Measurements from ENCODE around the gene CACHD1.

The CACHD1 gene

DNA sequence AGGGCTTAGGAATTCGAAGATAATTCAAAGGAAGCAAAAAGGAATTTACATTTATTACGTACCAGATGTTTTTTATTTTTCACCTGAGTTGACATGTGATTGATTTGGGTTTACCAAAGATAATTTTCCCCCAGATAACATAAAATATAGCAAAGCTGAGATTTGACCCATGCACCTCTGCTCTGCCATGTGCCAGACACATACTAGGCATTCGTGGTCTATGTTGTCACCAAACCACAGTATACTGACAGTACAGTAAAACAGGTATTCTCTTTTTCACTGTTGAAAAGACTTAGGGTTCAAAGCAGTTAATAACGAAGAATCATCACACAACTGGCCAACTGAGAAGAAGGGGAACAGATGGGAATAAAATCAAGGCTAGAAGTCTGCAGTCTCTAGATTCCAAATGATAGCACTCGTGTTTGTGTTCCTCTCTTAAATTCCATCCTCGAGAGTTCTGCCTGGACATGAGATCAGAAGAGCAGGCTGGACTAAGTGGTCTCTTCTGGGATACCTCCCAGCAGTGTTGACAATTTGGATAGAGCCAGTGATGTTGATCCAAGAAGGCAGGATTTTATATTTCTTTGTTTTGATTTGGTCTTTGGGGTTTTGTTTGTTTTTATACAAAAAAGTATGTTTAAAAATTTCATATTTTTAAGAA lies 189.7 kb downstream of the CACHD1 start:
- DNase-seq (ENCODE audit: low read depth) = no peak

GRCh38 chr1:64663668-64664067 lies 193.7 kb downstream of the CACHD1 start:
- no peak for DNase-seq (ENCODE audit: low read depth)

DNA sequence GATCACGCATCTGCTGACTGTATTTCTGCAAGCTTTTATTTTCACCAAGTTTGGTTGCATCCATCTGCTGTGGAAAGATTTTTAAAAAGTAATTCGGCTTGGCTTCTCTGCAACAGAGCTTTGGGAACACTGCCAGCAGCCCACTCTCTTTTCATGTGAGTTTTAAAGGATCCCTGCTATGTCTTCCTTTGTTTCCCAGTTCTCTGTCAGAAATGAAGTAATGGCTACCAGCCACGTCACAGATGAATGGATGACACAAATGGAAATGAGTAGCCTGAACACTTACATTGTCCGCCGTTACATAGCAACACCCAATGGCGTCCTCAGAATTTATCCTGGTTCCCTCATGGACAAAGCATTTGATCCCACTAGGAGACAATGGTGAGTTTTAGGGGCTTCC lies 194.4 kb downstream of the CACHD1 start:
- no peak for DNase-seq (ENCODE audit: low read depth)

GRCh38 chr1:64669098-64669675 lies 199.3 kb downstream of the CACHD1 start:
- no peak for DNase-seq (ENCODE audit: low read depth)

- no peak for DNase-seq (ENCODE audit: low read depth)
Measured at GRCh38 chr1:64675718-64676345, 205.9 kb downstream of the CACHD1 start.

- DNase-seq (ENCODE audit: low read depth) = no peak
Measured at GRCh38 chr1:64676386-64676785, 206.5 kb downstream of the CACHD1 start.

DNA sequence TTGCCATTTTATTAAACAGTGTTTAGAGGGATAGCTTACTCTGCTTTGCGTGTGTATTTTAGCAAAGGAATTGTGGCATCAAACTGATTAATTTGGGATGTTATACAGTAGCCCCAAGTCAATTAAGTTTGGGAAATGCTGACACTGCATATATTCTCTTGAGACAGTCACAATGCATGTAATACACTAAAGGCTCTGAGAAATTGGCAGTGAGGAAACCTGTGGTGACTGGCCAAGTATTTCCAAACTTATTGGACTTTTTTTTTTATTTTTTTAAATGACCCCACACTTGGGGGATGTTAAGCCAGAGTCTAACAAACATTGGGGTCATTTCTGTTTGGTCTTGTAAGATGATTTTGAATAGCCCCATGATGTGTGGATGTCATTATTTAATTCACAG lies 207.6 kb downstream of the CACHD1 start:
- no peak for DNase-seq (ENCODE audit: low read depth)

DNA sequence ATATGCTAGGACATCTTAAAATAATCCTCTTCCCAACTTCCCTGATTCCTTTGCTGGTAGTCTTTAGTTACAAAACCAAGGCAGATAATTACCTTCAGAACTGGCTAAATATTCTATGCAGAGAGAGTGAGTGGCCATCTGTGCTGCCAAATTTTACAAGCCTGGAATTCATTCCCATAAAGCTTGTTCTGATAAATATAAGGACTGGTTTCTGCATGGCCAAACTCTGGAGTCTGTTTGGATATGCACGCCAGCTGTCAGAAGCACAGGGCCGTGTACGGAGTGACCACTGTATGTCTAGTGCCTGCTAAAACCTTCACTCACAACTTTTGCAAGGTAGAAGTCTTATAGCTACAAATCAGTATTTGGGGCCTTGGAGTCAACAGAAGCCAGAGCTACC lies 208.4 kb downstream of the CACHD1 start:
- DNase-seq (ENCODE audit: low read depth) = no peak

GRCh38 chr1:64679177-64679576 lies 209.2 kb downstream of the CACHD1 start:
- DNase-seq (ENCODE audit: low read depth) = no peak

- DNase-seq (ENCODE audit: low read depth) = no peak
Measured at GRCh38 chr1:64680599-64680998, 210.7 kb downstream of the CACHD1 start.

- no peak for DNase-seq (ENCODE audit: low read depth)
Measured at GRCh38 chr1:64681043-64681442, 211.1 kb downstream of the CACHD1 start.

DNA sequence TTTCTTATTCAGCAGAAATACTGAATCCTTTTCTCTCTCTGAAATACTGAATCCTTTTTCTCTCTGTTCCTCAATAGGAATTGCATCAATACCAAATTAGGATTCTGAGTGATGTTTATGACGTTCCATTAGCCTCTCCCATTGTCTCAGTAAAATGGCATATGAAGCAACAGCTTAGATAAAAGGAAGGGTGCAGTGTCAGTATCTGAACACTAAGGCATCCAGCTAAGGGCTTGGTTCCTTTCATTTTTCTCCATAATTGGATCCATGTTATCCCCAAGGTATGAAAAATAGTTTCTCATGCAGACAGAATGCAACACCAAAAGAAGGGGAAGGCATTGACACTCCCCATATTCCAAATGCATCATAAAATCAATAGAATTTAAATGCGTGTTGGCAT lies 213.5 kb downstream of the CACHD1 start:
- no peak for DNase-seq (ENCODE audit: low read depth)

GRCh38 chr1:64685217-64685616 lies 215.3 kb downstream of the CACHD1 start:
- DNase-seq (ENCODE audit: low read depth) = no peak

GRCh38 chr1:64685765-64686341 lies 215.9 kb downstream of the CACHD1 start:
- DNase-seq (ENCODE audit: low read depth) = no peak

GRCh38 chr1:64686828-64687724 lies 217.1 kb downstream of the CACHD1 start:
- no peak for DNase-seq (ENCODE audit: low read depth)

DNA sequence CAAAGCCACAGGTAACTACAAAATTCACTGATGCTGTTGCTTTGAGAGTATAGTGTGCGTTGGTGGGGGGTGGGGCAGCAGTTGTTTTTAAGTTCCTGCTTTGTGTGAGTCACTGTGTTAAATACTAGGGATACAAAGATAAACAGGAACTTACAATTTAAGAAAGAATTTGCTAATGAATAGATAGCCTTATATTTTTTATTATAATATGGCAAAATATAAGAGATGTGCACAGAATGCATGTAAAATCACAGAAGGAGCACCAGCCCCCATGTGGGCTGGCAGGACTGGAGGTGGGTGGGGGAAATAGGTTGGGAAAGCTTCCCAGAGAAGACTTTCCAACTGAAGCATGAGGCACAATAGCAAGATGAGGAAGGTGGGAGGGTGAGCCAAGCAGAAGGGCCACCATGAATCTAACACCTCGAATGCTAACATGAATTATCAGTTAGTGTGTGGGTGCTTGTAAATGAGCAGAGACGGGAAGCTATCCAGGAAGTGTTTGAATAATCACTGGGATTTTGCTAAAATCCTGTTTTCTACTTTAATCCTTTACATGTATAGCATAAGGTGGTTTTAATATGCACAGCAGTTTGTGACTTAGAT lies 217.9 kb downstream of the CACHD1 start:
- no peak for DNase-seq (ENCODE audit: low read depth)

GRCh38 chr1:64691626-64692025 lies 221.7 kb downstream of the CACHD1 start:
- DNase-seq (ENCODE audit: low read depth) = no peak

DNA sequence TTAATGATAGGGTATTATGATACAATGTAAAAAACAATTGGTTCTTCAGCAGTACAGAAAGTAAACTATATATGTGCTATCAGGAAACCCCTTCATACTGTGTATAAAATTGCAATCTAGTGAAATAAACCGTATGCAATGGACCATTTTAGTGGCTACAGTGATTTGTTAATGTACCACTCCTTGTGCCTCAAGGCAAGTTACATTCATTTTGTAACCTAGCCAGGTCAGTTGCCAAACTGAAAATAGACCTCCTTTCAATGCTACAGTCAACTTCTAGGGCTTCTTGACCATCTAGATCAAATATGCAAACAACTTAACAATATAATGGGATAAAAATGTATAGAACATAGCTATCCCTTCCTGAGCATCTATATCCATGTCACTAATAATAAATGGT lies 223.0 kb downstream of the CACHD1 start:
- DNase-seq (ENCODE audit: low read depth) = no peak

DNA sequence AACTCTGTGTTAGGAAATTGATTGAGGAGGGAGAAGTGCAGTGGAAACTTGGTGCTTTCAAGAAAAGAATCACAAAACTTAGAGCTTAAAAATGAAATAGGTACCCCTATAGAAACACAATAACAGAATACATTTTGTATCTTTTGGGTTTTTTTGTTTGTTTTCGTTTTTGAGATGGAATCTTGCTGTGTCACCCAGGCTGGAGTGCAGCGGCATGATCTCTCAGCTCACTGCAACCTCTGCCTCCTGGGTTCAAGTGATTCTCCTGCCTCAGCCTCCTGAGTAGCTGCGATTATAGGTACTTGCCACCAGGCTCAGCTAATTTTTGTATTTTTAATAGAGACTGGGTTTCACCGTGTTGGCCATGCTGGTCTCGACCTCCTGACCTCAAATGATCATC lies 223.5 kb downstream of the CACHD1 start:
- no peak for DNase-seq (ENCODE audit: low read depth)

GRCh38 chr1:64696879-64697278 lies 226.9 kb downstream of the CACHD1 start:
- DNase-seq (ENCODE audit: low read depth) = no peak

GRCh38 chr1:64699327-64699726 lies 229.4 kb downstream of the CACHD1 start:
- no peak for DNase-seq (ENCODE audit: low read depth)

- no peak for DNase-seq (ENCODE audit: low read depth)
Measured at GRCh38 chr1:64701071-64701470, 231.1 kb downstream of the CACHD1 start.

Data from stimulated activated CD8-positive, alpha-beta memory T cell treated with anti-CD3 and anti-CD28 coated beads, Interleukin-12 subunit alpha, Interleukin-12 subunit beta, amount 100 ng/mL, for 4 hours (primary cell).